Measurements from ENCODE around the gene ARHGAP25. TPM values are rescaled to one million over a fixed set of nuclear protein-coding genes. Genes with fewer than 3 reads are reported as not detected.

ARHGAP25 gene
- total RNA-seq, 1 experiment from 2014 or later = not detected

DNA sequence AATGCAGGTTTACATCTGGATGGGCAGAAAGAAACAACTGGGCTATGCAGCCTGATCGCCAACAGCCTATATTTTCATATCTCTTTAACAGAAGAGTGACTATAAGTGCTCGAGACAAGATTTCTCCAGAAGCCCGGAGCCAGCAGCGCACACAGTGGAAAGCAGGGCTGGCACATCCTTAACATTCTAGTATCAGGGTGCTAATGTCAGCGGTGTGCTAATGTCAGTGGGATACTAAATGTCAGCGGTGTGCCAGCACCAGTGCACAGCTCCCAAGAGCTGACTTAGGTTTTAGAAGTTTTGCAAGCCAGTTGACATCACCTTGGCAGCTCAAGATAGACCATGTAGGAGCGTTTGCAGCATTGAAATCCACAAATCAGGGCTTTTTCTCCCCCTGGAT, 128.3 kb downstream of the ARHGAP25 start:
- Histone ChIP-seq H2AFZ (no peak overlapping the region), H3F3A (ENCODE audit: insufficient read depth, low read depth) (no peaks in the 10 kb centered on the region), H3K4me1 (replicated peaks; ENCODE audit: insufficient read depth) (no peaks in the 10 kb centered on the region), H4K20me1 (ENCODE audit: insufficient read depth) (no peaks in the 10 kb centered on the region), H3K9me2 (ENCODE audit: insufficient read depth) (no peaks in the 10 kb centered on the region), H3K9me3 (ENCODE audit: insufficient read depth, low read depth) (no peaks in the 10 kb centered on the region), H3K36me3 (ENCODE audit: low read depth) (no peaks in the 10 kb centered on the region), H3K79me2 (ENCODE audit: low read depth) (no peaks in the 10 kb centered on the region), H3K27me3 (ENCODE audit: insufficient read depth, low read depth) (no peaks in the 10 kb centered on the region; the same call in 1 of the 2 replicates), H3K4me2 (no peak overlapping the region), H3K27ac (no peak overlapping the region), H3K4me3 (no peak overlapping the region)
- ChIA-PET POLR2A (ENCODE audit: unreplicated experiment) (no interaction called here), CTCF (no interaction called here)
- no peak for TF ChIP-seq EZH2 (IDR thresholded peaks at IDR 0.05; ENCODE audit: low read depth)
- TF ChIP-seq, protein P1, sequence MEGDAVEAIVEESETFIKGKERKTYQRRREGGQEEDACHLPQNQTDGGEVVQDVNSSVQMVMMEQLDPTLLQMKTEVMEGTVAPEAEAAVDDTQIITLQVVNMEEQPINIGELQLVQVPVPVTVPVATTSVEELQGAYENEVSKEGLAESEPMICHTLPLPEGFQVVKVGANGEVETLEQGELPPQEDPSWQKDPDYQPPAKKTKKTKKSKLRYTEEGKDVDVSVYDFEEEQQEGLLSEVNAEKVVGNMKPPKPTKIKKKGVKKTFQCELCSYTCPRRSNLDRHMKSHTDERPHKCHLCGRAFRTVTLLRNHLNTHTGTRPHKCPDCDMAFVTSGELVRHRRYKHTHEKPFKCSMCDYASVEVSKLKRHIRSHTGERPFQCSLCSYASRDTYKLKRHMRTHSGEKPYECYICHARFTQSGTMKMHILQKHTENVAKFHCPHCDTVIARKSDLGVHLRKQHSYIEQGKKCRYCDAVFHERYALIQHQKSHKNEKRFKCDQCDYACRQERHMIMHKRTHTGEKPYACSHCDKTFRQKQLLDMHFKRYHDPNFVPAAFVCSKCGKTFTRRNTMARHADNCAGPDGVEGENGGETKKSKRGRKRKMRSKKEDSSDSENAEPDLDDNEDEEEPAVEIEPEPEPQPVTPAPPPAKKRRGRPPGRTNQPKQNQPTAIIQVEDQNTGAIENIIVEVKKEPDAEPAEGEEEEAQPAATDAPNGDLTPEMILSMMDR (conservative IDR thresholded peaks at IDR 0.05) = no peak
- no TSS peak for BruUV-seq (replicated peaks)
- no peak for DNase-seq
- intact Hi-C loops (cut with micrococcal nuclease; ENCODE audit: unreplicated experiment) = no loop called here

DNA sequence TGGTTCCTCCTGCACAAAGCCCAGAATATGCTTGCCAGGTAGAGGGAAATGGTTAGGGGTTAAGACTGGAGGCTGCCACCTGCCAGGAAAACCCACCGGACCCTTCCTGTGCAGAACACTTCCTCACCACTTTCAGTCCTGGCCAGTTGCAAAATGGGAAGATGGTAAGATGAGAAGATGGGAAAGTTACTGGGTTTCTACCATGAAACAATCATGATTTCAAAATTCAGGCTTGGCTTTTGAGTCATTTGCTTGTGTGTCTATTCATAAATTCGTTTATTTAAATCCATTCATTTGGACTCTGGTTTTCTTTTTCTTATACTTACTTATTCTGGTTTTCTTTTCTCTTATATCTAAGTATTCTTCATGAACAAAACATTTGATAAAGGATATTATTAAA, 129.4 kb downstream of the ARHGAP25 start:
- Histone ChIP-seq H3K4me2 (no peak overlapping the region), H3K27me3 (ENCODE audit: insufficient read depth, low read depth) (no peaks in the 10 kb centered on the region; the same call in 1 of the 2 replicates), H3K36me3 (ENCODE audit: low read depth) (no peaks in the 10 kb centered on the region), H2AFZ (no peak overlapping the region), H3K27ac (no peak overlapping the region), H3K4me1 (replicated peaks; ENCODE audit: insufficient read depth) (no peaks in the 10 kb centered on the region), H3K9me3 (ENCODE audit: insufficient read depth, low read depth) (no peaks in the 10 kb centered on the region), H3K9me2 (ENCODE audit: insufficient read depth) (no peaks in the 10 kb centered on the region), H3K79me2 (ENCODE audit: low read depth) (no peaks in the 10 kb centered on the region), H3F3A (ENCODE audit: insufficient read depth, low read depth) (no peaks in the 10 kb centered on the region), H3K4me3 (no peak overlapping the region), H4K20me1 (ENCODE audit: insufficient read depth) (no peaks in the 10 kb centered on the region)
- ChIA-PET CTCF (no interaction called here), POLR2A (ENCODE audit: unreplicated experiment) (no interaction called here)
- no TSS peak for BruUV-seq (replicated peaks)
- TF ChIP-seq, protein P1 (conservative IDR thresholded peaks at IDR 0.05) = no peak
- no peak for TF ChIP-seq EZH2 (IDR thresholded peaks at IDR 0.05; ENCODE audit: low read depth)
- intact Hi-C loops (cut with micrococcal nuclease; ENCODE audit: unreplicated experiment) = no loop called here
- DNase-seq = no peak

DNA sequence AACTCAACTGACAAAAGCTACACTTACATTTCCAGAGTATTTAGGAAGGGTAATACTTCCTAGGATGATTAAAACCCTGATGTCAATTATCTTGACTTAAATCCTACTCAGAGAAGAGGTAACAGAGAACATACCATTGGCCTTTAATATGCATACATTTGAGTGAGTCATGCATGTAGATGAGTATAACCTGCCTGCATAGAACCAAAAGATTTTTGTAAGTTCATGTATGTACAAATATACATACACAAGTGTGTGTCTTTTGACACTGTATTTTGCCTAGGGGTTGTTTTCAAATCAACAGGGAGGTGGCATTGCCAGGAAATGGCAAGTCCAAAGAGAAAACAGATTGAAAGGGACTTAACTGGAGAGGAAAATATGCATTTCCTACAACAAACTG, 130.5 kb downstream of the ARHGAP25 start:
- Histone ChIP-seq H3K27ac (no peak overlapping the region), H3K27me3 (ENCODE audit: insufficient read depth, low read depth) (no peaks in the 10 kb centered on the region; the same call in 1 of the 2 replicates), H3K9me3 (ENCODE audit: insufficient read depth, low read depth) (no peaks in the 10 kb centered on the region), H3K79me2 (ENCODE audit: low read depth) (no peaks in the 10 kb centered on the region), H3F3A (ENCODE audit: insufficient read depth, low read depth) (no peaks in the 10 kb centered on the region), H3K4me2 (no peak overlapping the region), H3K4me3 (no peak overlapping the region), H3K9me2 (ENCODE audit: insufficient read depth) (no peaks in the 10 kb centered on the region), H3K36me3 (ENCODE audit: low read depth) (no peaks in the 10 kb centered on the region), H3K4me1 (replicated peaks; ENCODE audit: insufficient read depth) (no peaks in the 10 kb centered on the region), H2AFZ (no peak overlapping the region), H4K20me1 (ENCODE audit: insufficient read depth) (no peaks in the 10 kb centered on the region)
- POLR2A ChIA-PET (ENCODE audit: unreplicated experiment) = no interaction called here
- no peak for TF ChIP-seq EZH2 (IDR thresholded peaks at IDR 0.05; ENCODE audit: low read depth)
- TF ChIP-seq, protein P1 (conservative IDR thresholded peaks at IDR 0.05) = no peak
- no TSS peak for BruUV-seq (replicated peaks)
- intact Hi-C loops (cut with micrococcal nuclease; ENCODE audit: unreplicated experiment) = no loop called here
- CTCF ChIA-PET = no interaction called here
- no peak for DNase-seq

Measured in PC-9 (cell line).